ENCODE measurements around the gene COLGALT1. TPM values are rescaled to one million over a fixed set of nuclear protein-coding genes. Genes with fewer than 3 reads are reported as not detected.

Gene COLGALT1
- total RNA-seq, 1 donor from 2014 or later, result 38.4 TPM

DNA sequence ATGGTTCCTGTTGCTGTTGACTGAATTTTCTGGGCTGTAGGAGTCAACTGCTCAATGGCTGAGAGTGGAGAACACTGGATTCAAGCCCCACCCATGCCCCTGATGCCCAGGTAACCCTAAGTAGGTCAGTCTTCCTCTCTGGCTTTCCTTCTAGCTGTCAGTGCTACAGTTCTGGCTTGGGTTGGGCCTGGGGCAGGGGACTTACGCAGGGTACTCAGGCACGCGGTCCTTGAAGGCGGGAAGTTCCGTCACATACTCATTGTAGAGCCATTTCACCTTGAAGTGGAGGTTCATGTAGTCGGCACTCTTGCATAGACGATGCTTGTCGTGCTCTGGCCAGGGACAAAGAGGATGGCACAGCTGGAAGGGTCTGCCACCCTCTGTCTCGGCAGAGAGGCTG is 77.1 kb downstream of the COLGALT1 start:
- H3K9me3 Mint-ChIP-seq, result no peaks in the 10 kb centered on the region
- no peak overlapping the region for H3K4me3 Mint-ChIP-seq
- Histone ChIP-seq H3K4me2 (no peak overlapping the region), H3K79me2 (ENCODE audit: low read depth) (no peaks in the 10 kb centered on the region), H3K27me3 (no peaks in the 10 kb centered on the region), H3K4me1 (no peaks in the 10 kb centered on the region), H3K27ac (no peak overlapping the region), H3K9ac (no peak overlapping the region), H2AFZ (replicated peaks) (no peak overlapping the region), H3K9me3 (ENCODE audit: low read depth) (no peaks in the 10 kb centered on the region), H3K4me3 (no peak overlapping the region), H4K20me1 (ENCODE audit: low read depth) (no peaks in the 10 kb centered on the region), H3F3A (ENCODE audit: low read depth) (no peaks in the 10 kb centered on the region), H3K36me3 (no peaks in the 10 kb centered on the region)
- H3K27me3 Mint-ChIP-seq (ENCODE audit: insufficient read depth, low read depth), result peaks cover 2% of the 10 kb centered on the region
- no peaks in the 10 kb centered on the region for H3K36me3 Mint-ChIP-seq
- no peak overlapping the region for H3K27ac Mint-ChIP-seq
- TF ChIP-seq EZH2 (IDR thresholded peaks at IDR 0.05) (no peak), EZH2phosphoT487 (IDR thresholded peaks at IDR 0.05) (no peak)
- TF ChIP-seq, protein P1, sequence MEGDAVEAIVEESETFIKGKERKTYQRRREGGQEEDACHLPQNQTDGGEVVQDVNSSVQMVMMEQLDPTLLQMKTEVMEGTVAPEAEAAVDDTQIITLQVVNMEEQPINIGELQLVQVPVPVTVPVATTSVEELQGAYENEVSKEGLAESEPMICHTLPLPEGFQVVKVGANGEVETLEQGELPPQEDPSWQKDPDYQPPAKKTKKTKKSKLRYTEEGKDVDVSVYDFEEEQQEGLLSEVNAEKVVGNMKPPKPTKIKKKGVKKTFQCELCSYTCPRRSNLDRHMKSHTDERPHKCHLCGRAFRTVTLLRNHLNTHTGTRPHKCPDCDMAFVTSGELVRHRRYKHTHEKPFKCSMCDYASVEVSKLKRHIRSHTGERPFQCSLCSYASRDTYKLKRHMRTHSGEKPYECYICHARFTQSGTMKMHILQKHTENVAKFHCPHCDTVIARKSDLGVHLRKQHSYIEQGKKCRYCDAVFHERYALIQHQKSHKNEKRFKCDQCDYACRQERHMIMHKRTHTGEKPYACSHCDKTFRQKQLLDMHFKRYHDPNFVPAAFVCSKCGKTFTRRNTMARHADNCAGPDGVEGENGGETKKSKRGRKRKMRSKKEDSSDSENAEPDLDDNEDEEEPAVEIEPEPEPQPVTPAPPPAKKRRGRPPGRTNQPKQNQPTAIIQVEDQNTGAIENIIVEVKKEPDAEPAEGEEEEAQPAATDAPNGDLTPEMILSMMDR (IDR thresholded peaks at IDR 0.05), result no peak
- DNase-seq (ENCODE audit: low spot score), result no peak
- no peaks in the 10 kb centered on the region for H3K4me1 Mint-ChIP-seq

Other genes starting within 250 kb of the COLGALT1 start
- 25.9 and 38.8 TPM in 2 replicates for gene MRPL34, start 249.8 kb upstream of the COLGALT1 start, total RNA-seq (ENCODE audit: low replicate concordance)
- gene DDA1, start 246.1 kb upstream of the COLGALT1 start, total RNA-seq (ENCODE audit: low replicate concordance), result 21.9 and 27.7 TPM in 2 replicates
- 11.4 and 25.0 TPM in 2 replicates for gene ANO8, start 220.8 kb upstream of the COLGALT1 start, total RNA-seq (ENCODE audit: low replicate concordance)
- gene GTPBP3, start 218.1 kb upstream of the COLGALT1 start, total RNA-seq (ENCODE audit: low replicate concordance), result 13.2 and 47.6 TPM in 2 replicates
- 0.11 and 0.37 TPM in 2 replicates for gene PLVAP, start 178.3 kb upstream of the COLGALT1 start, total RNA-seq (ENCODE audit: low replicate concordance)
- 0.56 and 1.1 TPM in 2 replicates for gene CCDC194, start 161.5 kb upstream of the COLGALT1 start, total RNA-seq (ENCODE audit: low replicate concordance)
- gene BST2, start 150.0 kb upstream of the COLGALT1 start, total RNA-seq (ENCODE audit: low replicate concordance), result 44.8 and 65.5 TPM in 2 replicates
- gene MVB12A, start 135.6 kb upstream of the COLGALT1 start, total RNA-seq (ENCODE audit: low replicate concordance), result 33.2 and 88.6 TPM in 2 replicates
- gene TMEM221, start 107.0 kb upstream of the COLGALT1 start, total RNA-seq (ENCODE audit: low replicate concordance), result 0.17 and 2.2 TPM in 2 replicates
- gene NXNL1, start 94.7 kb upstream of the COLGALT1 start, total RNA-seq (ENCODE audit: low replicate concordance), result not detected in 2 replicates
- 13.9 and 22.4 TPM in 2 replicates for gene SLC27A1, start 85.1 kb upstream of the COLGALT1 start, total RNA-seq (ENCODE audit: low replicate concordance)
- gene PGLS, start 44.0 kb upstream of the COLGALT1 start, total RNA-seq (ENCODE audit: low replicate concordance), result 22.8 and 86.0 TPM in 2 replicates
- gene UNC13A, start 132.7 kb downstream of the COLGALT1 start, total RNA-seq (ENCODE audit: low replicate concordance), result 0.77 and 1.3 TPM in 2 replicates
- 8.9 and 30.4 TPM in 2 replicates for gene MAP1S, start 163.8 kb downstream of the COLGALT1 start, total RNA-seq (ENCODE audit: low replicate concordance)
- 15.5 and 29.8 TPM in 2 replicates for gene FCHO1, start 195.8 kb downstream of the COLGALT1 start, total RNA-seq (ENCODE audit: low replicate concordance)
- gene B3GNT3, start 239.5 kb downstream of the COLGALT1 start, total RNA-seq (ENCODE audit: low replicate concordance), result not detected in 2 replicates

Measured in neural progenitor cell (in vitro differentiated cells).